ENCODE results near the gene GNG3. TPM values are rescaled to one million over a fixed set of nuclear protein-coding genes. Genes with fewer than 3 reads are reported as not detected.

The GNG3 gene
- total and polyA plus RNA-seq, 2 of the 4 experiments (the other 2 are of a cell fraction): not detected

DNA sequence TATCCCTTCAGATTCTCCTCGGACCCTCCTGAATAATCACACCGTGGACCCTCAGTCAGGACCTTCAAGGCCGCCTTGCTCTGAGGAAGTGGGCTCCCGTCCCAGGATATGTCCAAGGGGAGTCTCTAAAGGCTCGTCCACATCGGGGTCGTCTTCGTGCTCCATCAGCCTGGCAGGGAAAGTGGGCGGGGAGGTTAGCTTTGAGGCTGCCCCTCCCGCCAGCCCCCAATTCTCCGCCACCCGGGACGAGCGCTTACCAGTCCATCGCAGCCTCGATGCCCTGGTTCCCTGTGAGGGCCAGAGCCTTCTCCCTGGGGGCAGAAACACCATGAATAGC, 29.1 kb upstream of the GNG3 start:
- H3K27me3 ChIP-seq (ENCODE audit: control insufficient read depth, insufficient read depth, low read length): no peaks in the 10 kb centered on the region
- H3K14ac ChIP-seq (replicated peaks; ENCODE audit: low read depth, low read length): 0 out of 2 replicates have a peak overlapping the region, but pooled peaks have one; percentile 76
- H2BK15ac ChIP-seq (ENCODE audit: low read depth, low read length): no peak overlapping the region
- H3K56ac ChIP-seq (ENCODE audit: extremely low read depth, insufficient read depth, low read length): peak overlapping the region; percentile 35
- H3K18ac ChIP-seq (ENCODE audit: low read depth, low read length): no peak overlapping the region
- peak overlapping the region; percentile 96 for H3K9ac ChIP-seq (ENCODE audit: low read depth, low read length)
- TF ChIP-seq MAFK (IDR thresholded peaks at IDR 0.05; ENCODE audit: low read depth, low read length): no peak
- no peak for TF ChIP-seq RAD21 (IDR thresholded peaks at IDR 0.05; ENCODE audit: low read length)
- no peak for TF ChIP-seq RCOR1 (IDR thresholded peaks at IDR 0.05; ENCODE audit: insufficient replicate concordance, low read length)
- TF ChIP-seq NFE2L2 (IDR thresholded peaks at IDR 0.05; ENCODE audit: low read depth, low read length): no peak
- TF ChIP-seq, protein P1, sequence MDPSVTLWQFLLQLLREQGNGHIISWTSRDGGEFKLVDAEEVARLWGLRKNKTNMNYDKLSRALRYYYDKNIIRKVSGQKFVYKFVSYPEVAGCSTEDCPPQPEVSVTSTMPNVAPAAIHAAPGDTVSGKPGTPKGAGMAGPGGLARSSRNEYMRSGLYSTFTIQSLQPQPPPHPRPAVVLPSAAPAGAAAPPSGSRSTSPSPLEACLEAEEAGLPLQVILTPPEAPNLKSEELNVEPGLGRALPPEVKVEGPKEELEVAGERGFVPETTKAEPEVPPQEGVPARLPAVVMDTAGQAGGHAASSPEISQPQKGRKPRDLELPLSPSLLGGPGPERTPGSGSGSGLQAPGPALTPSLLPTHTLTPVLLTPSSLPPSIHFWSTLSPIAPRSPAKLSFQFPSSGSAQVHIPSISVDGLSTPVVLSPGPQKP (IDR thresholded peaks at IDR 0.05; ENCODE audit: borderline replicate concordance, low read depth, low read length): no peak
- no peak for TF ChIP-seq CHD1 (IDR thresholded peaks at IDR 0.05; ENCODE audit: low read depth, low read length)
- TF ChIP-seq MAZ (IDR thresholded peaks at IDR 0.05; ENCODE audit: borderline replicate concordance, low read depth, low read length): no peak
- no peak for TF ChIP-seq POLR2A (IDR thresholded peaks at IDR 0.05; ENCODE audit: low read depth, low read length)
- no peak for TF ChIP-seq FOS (IDR thresholded peaks at IDR 0.05; ENCODE audit: low read depth, low read length)
- TF ChIP-seq, protein P2, sequence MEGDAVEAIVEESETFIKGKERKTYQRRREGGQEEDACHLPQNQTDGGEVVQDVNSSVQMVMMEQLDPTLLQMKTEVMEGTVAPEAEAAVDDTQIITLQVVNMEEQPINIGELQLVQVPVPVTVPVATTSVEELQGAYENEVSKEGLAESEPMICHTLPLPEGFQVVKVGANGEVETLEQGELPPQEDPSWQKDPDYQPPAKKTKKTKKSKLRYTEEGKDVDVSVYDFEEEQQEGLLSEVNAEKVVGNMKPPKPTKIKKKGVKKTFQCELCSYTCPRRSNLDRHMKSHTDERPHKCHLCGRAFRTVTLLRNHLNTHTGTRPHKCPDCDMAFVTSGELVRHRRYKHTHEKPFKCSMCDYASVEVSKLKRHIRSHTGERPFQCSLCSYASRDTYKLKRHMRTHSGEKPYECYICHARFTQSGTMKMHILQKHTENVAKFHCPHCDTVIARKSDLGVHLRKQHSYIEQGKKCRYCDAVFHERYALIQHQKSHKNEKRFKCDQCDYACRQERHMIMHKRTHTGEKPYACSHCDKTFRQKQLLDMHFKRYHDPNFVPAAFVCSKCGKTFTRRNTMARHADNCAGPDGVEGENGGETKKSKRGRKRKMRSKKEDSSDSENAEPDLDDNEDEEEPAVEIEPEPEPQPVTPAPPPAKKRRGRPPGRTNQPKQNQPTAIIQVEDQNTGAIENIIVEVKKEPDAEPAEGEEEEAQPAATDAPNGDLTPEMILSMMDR (conservative IDR thresholded peaks at IDR 0.05; ENCODE audit: low read depth, low read length): no peak
- no peak for TF ChIP-seq MXI1 (IDR thresholded peaks at IDR 0.05; ENCODE audit: borderline replicate concordance, low read depth, low read length)
- TF ChIP-seq BHLHE40 (IDR thresholded peaks at IDR 0.05; ENCODE audit: low read depth, low read length): no peak
- no peak for TF ChIP-seq RFX5 (IDR thresholded peaks at IDR 0.05; ENCODE audit: low read depth, low read length)
- no peak for TF ChIP-seq CEBPB (IDR thresholded peaks at IDR 0.05; ENCODE audit: low read depth, low read length)
- peaks cover 4% of the 10 kb centered on the region; the same call in 1 of the 2 replicates for H3K9me1 ChIP-seq (ENCODE audit: insufficient read depth, low read length)
- peak overlapping the region; percentile 81 to 98; a peak in 1 of 4 replicates for H4K8ac ChIP-seq (ENCODE audit: low read depth in 2 of 2, low read length in 2 of 2)
- H2BK5ac ChIP-seq (ENCODE audit: low read depth, low read length, poor library complexity, severe bottlenecking): peak overlapping the region; percentile 68
- peak overlapping the region; percentile 99 for H3K4me2 ChIP-seq (ENCODE audit: low read depth, low read length)
- peak overlapping the region; percentile 94 for H3K4me3 ChIP-seq (ENCODE audit: insufficient read depth, low read depth, low read length)
- intact Hi-C loops (cut with micrococcal nuclease) (no loop called here), dilution Hi-C loops (cut with HindIII; ENCODE audit: low sequenced_read_pairs, unreplicated experiment) (no loop called here), in situ Hi-C loops (cut with MboI; ENCODE audit: low sequenced_read_pairs) (no loop called here)
- peak overlapping the region; percentile 76 for H2AK5ac ChIP-seq (ENCODE audit: low read depth, low read length)
- WGBS, 2 experiments (ENCODE audit: extremely low coverage in 2 of 2, insufficient read length in 1 of 2): 0% methylated on average over 4 of the region's 16 CpGs; no CpG with 5 or more reads in 1 of the 2 experiments
- H4K20me1 ChIP-seq (ENCODE audit: insufficient read depth, low read length): no peaks in the 10 kb centered on the region
- H2AK9ac ChIP-seq (replicated peaks; ENCODE audit: low read depth, low read length, poor library complexity): peak overlapping the region; percentile 98
- H3K4ac ChIP-seq (ENCODE audit: low read depth, low read length): peak overlapping the region; percentile 79
- H4K5ac ChIP-seq (ENCODE audit: low read depth, low read length): peak overlapping the region; percentile 72
- H3K4me1 ChIP-seq (ENCODE audit: control insufficient read depth, insufficient read depth, low read length): peaks cover 8% of the 10 kb centered on the region
- H2BK120ac ChIP-seq (ENCODE audit: low read depth, low read length): no peak overlapping the region
- ATAC-seq (ENCODE audit: low read depth) (no peak; the same call in 1 of the 2 replicates), DNase-seq (no peak)
- peaks cover 17% of the 10 kb centered on the region for H3K36me3 ChIP-seq (ENCODE audit: control insufficient read depth, insufficient read depth, low read length)
- H3K79me1 ChIP-seq (ENCODE audit: low read depth in 1 of 2, low read length in 2 of 2): peaks cover 6 to 28% of the 10 kb centered on the region in 2 experiments; a peak in 3 of 4 replicates
- BruUV-seq (replicated peaks): no TSS peak
- peak overlapping the region; percentile 15; the same call in 1 of the 2 replicates for H3K23ac ChIP-seq (ENCODE audit: low read depth, low read length)
- POLR2A ChIA-PET (ENCODE audit: unreplicated experiment): no interaction called here
- no peaks in the 10 kb centered on the region for H3K9me3 ChIP-seq (ENCODE audit: control insufficient read depth, insufficient read depth, low read length)
- H3K27ac ChIP-seq (ENCODE audit: insufficient read depth, low read length): peak overlapping the region; percentile 96
- H2BK20ac ChIP-seq (ENCODE audit: low read depth, low read length): no peak overlapping the region
- peak overlapping the region; percentile 23; the same call in 1 of the 2 replicates for H4K91ac ChIP-seq (ENCODE audit: insufficient read depth, low read depth, low read length)
- H2AFZ ChIP-seq (replicated peaks; ENCODE audit: low read length, poor library complexity): peak overlapping the region; percentile 97
- CTCF ChIA-PET: no interaction called here

Data from IMR-90 (cell line).